ENCODE data around the gene SF1. TPM values are rescaled to one million over a fixed set of nuclear protein-coding genes. Genes with fewer than 3 reads are reported as not detected.

SF1 gene
- total RNA-seq, 1 experiment from 2014 or later, result 360 TPM

DNA sequence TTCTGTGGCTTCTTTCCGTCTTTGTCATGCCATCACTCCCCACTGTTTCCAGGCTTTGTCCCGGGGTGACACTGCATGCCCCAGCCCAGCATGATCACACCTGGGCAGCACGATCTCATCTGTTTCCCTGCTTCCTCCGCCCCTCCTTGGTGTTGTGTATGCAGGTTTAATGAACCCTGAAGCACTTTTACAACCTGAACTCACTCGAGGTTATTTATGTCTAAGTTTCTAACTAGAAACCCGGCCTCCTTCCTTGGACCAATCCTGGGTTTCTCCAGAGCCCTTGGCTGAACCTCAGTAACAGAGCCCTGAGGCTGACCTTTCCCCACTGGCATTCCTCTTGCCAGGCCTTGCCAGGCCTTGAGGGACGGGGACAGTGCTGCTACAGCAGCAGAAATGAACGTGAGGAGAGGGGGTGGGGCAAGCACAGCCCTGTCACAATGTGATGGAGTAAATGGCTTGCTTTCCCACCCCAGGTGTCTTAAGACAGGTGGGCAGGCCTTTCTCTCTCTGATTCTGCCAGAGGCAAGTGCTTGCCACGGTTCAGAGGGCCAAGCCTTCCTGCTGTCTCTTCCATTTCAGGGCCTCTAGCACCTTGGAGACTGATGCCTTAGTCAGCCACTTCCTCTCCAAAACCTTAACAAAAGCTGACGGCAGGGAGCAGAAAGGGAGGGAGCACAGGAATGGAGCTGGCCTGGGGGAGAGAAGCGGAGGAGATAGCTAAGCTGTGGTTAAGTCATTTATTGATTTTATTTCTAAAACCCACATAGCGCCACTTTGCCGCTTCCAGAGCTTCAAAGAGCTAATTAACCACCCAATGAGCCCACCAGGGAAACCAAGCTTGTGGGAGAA lies 15.4 kb downstream of the SF1 start:
- Histone ChIP-seq H3K4me3 (ENCODE audit: low read depth in 2 of 2, low read length in 2 of 2) (no peak overlapping the region), H3K9me3 (ENCODE audit: control insufficient read depth, insufficient read depth, low read depth, low read length) (no peaks in the 10 kb centered on the region), H3K27ac (ENCODE audit: low read length) (peak overlapping the region; percentile 32), H3K4me1 (ENCODE audit: control insufficient read depth, insufficient read depth, low read length) (peaks cover 26% of the 10 kb centered on the region), H3K27me3 (ENCODE audit: control insufficient read depth, insufficient read depth, low read length) (no peaks in the 10 kb centered on the region), H3K36me3 (ENCODE audit: control insufficient read depth, insufficient read depth, low read length) (peaks cover 16% of the 10 kb centered on the region)
- ChIA-PET POLR2A (no interaction called here), CTCF (no interaction called here)
- TF ChIP-seq TCF7L2 (IDR thresholded peaks at IDR 0.05; ENCODE audit: low read depth, low read length), result no peak
- TF ChIP-seq SIN3A (IDR thresholded peaks at IDR 0.05; ENCODE audit: borderline replicate concordance, insufficient read depth, low read depth, low read length), result no peak
- no peak for TF ChIP-seq CTCF (IDR thresholded peaks at IDR 0.05)
- no peak for TF ChIP-seq REST (IDR thresholded peaks at IDR 0.05; ENCODE audit: insufficient read depth in 1 of 2, low read depth in 2 of 2, low read length in 1 of 2)
- no peak for TF ChIP-seq POLR2AphosphoS5 (IDR thresholded peaks at IDR 0.05; ENCODE audit: low read depth, low read length)
- no peak for ATAC-seq
- DNase-seq (ENCODE audit: low read depth, low spot score), result no peak
- intact Hi-C loops (cut with micrococcal nuclease; ENCODE audit: unreplicated experiment) (no loop called here), in situ Hi-C loops (cut with HindIII; ENCODE audit: low pct_unique_long_range_greater_than_20kb, low sequenced_read_pairs) (no loop called here)
- no TSS peak for BruUV-seq (replicated peaks)

GRCh38 chr11:64762277-64762673 lies 16.1 kb downstream of the SF1 start:
- Histone ChIP-seq H3K4me1 (ENCODE audit: control insufficient read depth, insufficient read depth, low read length) (peaks cover 26% of the 10 kb centered on the region), H3K27me3 (ENCODE audit: control insufficient read depth, insufficient read depth, low read length) (no peaks in the 10 kb centered on the region), H3K36me3 (ENCODE audit: control insufficient read depth, insufficient read depth, low read length) (peaks cover 9% of the 10 kb centered on the region), H3K27ac (ENCODE audit: low read length) (no peak overlapping the region), H3K4me3 (ENCODE audit: low read depth in 2 of 2, low read length in 2 of 2) (no peak overlapping the region), H3K9me3 (ENCODE audit: control insufficient read depth, insufficient read depth, low read depth, low read length) (no peaks in the 10 kb centered on the region)
- POLR2A ChIA-PET, result no interaction called here
- ATAC-seq (peak; percentile 18; the same call in 1 of the 2 replicates), DNase-seq (ENCODE audit: low read depth, low spot score) (no peak)
- CTCF ChIA-PET, result no interaction called here
- in situ Hi-C loops (cut with HindIII; ENCODE audit: low pct_unique_long_range_greater_than_20kb, low sequenced_read_pairs) (no loop called here), intact Hi-C loops (cut with micrococcal nuclease; ENCODE audit: unreplicated experiment) (no loop called here)
- TF ChIP-seq POLR2AphosphoS5 (IDR thresholded peaks at IDR 0.05; ENCODE audit: low read depth, low read length) (peak; percentile 82), CTCF (IDR thresholded peaks at IDR 0.05) (no peak)
- BruUV-seq (replicated peaks), result TSS peak; percentile 26
